HUES48 (cell line): ENCODE measurements around the gene PPP2R5C.

Experiments
- H3K27ac ChIP-seq: one replicate; pipeline ENCODE4 v1.7.0; 2013; ENCODE audit warnings: low read depth, low read length, inconsistent platforms
- H3K27me3 ChIP-seq: 2 replicates; pipeline ENCODE4 v1.6.1; 2013; ENCODE audit warnings: mild to moderate bottlenecking, low read length; ENCODE audit not compliant: control insufficient read depth, insufficient read depth
- H3K36me3 ChIP-seq: 2 replicates; pipeline ENCODE4 v1.6.1; 2013; ENCODE audit warnings: low read length; ENCODE audit not compliant: control insufficient read depth, insufficient read depth
- H3K4me1 ChIP-seq: 2 replicates; pipeline ENCODE4 v1.6.1; 2013; ENCODE audit warnings: mild to moderate bottlenecking, low read length; ENCODE audit not compliant: control insufficient read depth, insufficient read depth
- H3K4me3 ChIP-seq: 2 replicates; pipeline ENCODE4 v1.5.1; 2013; ENCODE audit warnings: mild to moderate bottlenecking, low read depth, low read length
- H3K9ac ChIP-seq: 2 replicates; pipeline ENCODE4 v1.6.1; 2013; ENCODE audit warnings: mild to moderate bottlenecking, low read depth, low read length, moderate library complexity
- H3K9me3 ChIP-seq: 2 replicates; pipeline ENCODE4 v1.6.1; 2013; ENCODE audit warnings: low read length; ENCODE audit not compliant: control insufficient read depth, insufficient read depth

Gene PPP2R5C

GRCh38 chr14:101809671-101810514 lies 48.4 kb downstream of the PPP2R5C start:
- Histone ChIP-seq H3K27ac (peak overlapping the region; percentile 100), H3K36me3 (0 out of 2 replicates have a peak, but pooled peaks cover 4% of the 10 kb centered on the region), H3K4me1 (peaks cover 17% of the 10 kb centered on the region; the same call in 1 of the 2 replicates), H3K9ac (peak overlapping the region; percentile 93), H3K4me3 (peak overlapping the region; percentile 96), H3K27me3 (no peaks in the 10 kb centered on the region), H3K9me3 (no peaks in the 10 kb centered on the region)

DNA sequence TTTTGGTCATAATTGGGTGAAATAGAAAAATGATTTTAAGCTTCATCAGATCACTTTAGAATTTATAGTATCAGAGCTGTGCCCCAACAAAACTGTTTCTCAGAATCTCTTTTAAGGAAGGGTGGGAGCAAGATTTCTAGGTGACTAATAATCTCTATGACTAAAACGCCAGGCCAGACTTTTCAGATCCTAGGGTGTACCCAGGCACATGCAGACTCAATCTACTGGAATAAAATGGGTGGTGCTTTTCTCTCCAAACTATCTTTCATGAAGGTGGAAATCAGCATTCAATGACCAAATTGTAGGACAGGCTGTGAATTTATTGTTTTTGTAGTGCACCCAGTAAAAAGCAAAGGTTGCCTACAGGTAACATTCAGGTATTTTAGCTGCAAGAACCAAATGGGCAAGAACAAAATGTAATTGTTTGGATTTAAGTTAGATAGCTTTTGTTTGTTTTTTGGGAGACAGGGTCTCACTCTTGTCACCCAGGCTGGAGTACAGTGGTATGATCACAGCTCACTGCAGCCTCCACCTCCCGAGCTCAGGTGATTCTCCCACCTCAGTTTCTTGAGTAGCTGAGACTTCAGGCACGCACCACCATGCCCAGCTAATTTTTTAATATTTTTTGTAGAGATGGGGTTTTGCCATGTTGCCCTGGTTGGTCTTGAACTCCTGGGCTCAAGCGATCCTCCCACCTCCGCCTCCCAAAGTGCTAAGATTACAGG lies 49.5 kb downstream of the PPP2R5C start:
- Histone ChIP-seq H3K4me3 (peak overlapping the region; percentile 96), H3K9me3 (no peaks in the 10 kb centered on the region), H3K36me3 (0 out of 2 replicates have a peak, but pooled peaks cover 4% of the 10 kb centered on the region), H3K4me1 (peaks cover 17% of the 10 kb centered on the region; the same call in 1 of the 2 replicates), H3K9ac (peak overlapping the region; percentile 93; the same call in 1 of the 2 replicates), H3K27me3 (no peaks in the 10 kb centered on the region), H3K27ac (no peak overlapping the region)

- Histone ChIP-seq H3K27ac (no peak overlapping the region), H3K9ac (no peak overlapping the region)
These were observed 50.6 kb downstream of the PPP2R5C start for GRCh38 chr14:101812071-101812470.

DNA sequence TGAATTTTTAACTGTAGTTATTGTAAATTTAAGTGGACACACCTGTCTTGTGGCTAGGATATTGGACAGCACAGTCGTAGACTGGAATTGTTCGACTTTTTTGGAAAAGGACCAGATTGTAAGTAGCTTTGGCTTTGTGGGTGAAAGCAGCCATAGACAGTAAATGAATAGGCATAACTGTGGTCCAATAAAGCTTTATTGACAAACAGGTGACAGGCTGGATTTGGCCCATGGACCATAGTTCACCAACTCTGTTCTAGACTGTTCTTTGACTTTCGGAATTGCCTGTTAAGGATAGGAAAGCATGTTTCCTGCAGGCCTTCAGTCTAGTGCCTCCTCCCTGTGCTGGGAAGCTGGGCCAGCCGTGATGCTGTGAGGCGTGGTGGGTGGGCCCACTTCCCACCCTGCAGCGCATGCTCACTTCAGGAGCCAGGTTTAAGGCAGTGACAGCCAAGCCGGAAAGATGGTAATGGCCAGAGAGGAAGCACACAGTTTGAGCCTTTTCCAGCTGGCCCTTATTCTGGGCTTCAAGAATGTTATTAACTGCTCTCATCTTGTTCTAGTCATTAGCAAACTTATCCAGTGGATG lies 51.8 kb downstream of the PPP2R5C start:
- Histone ChIP-seq H3K4me3 (no peak overlapping the region), H3K9ac (no peak overlapping the region), H3K4me1 (peaks cover 11% of the 10 kb centered on the region; the same call in 1 of the 2 replicates), H3K9me3 (no peaks in the 10 kb centered on the region), H3K36me3 (0 out of 2 replicates have a peak, but pooled peaks cover 4% of the 10 kb centered on the region), H3K27ac (no peak overlapping the region), H3K27me3 (no peaks in the 10 kb centered on the region)

More at GRCh38 chr14:101812071-101812470, 50.6 kb downstream of the PPP2R5C start:
- Histone ChIP-seq H3K4me3 (no peak overlapping the region), H3K27me3 (no peaks in the 10 kb centered on the region), H3K4me1 (peaks cover 17% of the 10 kb centered on the region; the same call in 1 of the 2 replicates), H3K36me3 (0 out of 2 replicates have a peak, but pooled peaks cover 4% of the 10 kb centered on the region), H3K9me3 (no peaks in the 10 kb centered on the region)

GRCh38 chr14:101813833-101814232 lies 52.3 kb downstream of the PPP2R5C start:
- no peak overlapping the region for H3K9ac ChIP-seq
- no peaks in the 10 kb centered on the region for H3K9me3 ChIP-seq
- no peak overlapping the region for H3K4me3 ChIP-seq
- H3K27ac ChIP-seq = no peak overlapping the region
- H3K36me3 ChIP-seq = 0 out of 2 replicates have a peak, but pooled peaks cover 4% of the 10 kb centered on the region
- H3K27me3 ChIP-seq = no peaks in the 10 kb centered on the region
- peaks cover 6% of the 10 kb centered on the region; the same call in 1 of the 2 replicates for H3K4me1 ChIP-seq

DNA sequence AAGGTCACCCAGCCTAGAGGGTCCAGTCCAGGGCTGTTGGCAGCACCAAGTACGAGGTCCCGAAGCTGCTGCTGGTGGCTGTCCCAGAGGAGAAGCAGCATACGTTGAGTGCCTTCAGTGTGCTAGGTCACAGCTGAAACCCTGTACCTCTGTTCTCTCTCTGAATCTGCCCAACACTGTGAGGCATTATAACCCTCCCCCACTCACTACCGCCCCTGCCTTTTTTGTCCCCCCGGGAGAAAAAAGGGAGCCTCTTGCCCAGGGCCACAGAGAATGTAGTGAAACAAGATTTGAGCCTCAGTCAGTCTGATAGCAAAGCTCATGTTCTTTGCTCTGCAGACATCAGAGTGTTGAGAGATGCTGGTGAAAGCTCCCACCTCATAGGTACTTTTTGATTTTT lies 53.4 kb downstream of the PPP2R5C start:
- H3K27ac ChIP-seq = no peak overlapping the region
- H3K36me3 ChIP-seq = 0 out of 2 replicates have a peak, but pooled peaks cover 4% of the 10 kb centered on the region
- H3K4me3 ChIP-seq = no peak overlapping the region

DNA sequence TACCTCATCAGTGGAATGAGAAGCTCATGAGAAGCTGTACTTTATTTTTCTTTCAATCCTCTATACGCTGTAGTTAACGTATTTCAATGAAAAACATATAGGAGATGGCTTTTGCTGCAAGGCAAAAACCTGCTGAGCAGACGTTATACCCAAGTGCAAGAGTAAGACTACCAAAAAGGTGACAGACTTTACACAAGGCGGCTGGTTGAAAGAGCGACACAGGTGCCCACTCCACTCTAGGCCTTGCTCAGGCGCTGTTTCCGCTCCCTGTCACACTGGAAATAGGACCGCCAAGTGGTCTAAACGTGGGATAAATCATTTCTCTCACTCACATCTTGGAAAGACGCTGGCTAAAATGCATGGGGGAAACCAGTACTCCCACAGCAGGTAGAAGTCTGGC lies 54.5 kb downstream of the PPP2R5C start:
- no peak overlapping the region for H3K4me3 ChIP-seq
- H3K36me3 ChIP-seq = peaks cover 8% of the 10 kb centered on the region; the same call in 1 of the 2 replicates
- H3K27me3 ChIP-seq = no peaks in the 10 kb centered on the region
- no peak overlapping the region for H3K27ac ChIP-seq
- peaks cover 3% of the 10 kb centered on the region; the same call in 1 of the 2 replicates for H3K4me1 ChIP-seq
- H3K9me3 ChIP-seq = no peaks in the 10 kb centered on the region
- no peak overlapping the region for H3K9ac ChIP-seq

More for the DNA sequence above, 53.4 kb downstream of the PPP2R5C start:
- H3K4me1 ChIP-seq = peaks cover 4% of the 10 kb centered on the region; the same call in 1 of the 2 replicates
- H3K9me3 ChIP-seq = no peaks in the 10 kb centered on the region
- no peak overlapping the region for H3K9ac ChIP-seq
- H3K27me3 ChIP-seq = no peaks in the 10 kb centered on the region

DNA sequence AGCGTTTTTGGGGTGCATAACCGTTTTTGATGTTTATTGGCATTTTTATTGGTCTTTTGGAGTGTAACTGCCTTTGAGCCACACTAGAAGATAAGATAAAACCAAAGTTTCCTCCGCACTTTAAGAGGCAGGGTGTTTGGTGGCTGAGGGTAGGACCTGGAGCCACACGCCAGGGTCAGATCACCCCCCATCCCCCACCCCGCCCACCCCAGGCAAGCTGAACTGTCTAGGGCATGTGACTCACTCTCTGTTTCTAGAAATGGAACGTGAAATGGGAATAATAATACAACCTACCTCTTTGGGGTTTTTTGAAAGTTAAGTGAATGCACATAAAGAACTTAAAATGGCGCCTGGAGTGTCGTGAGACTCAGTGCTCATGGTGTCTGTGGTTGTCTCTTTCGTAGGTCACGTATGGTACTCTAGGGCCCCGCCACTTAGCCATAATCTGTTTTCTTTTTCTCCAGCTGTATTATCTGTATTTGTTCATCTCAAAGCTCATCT lies 56.0 kb downstream of the PPP2R5C start:
- Histone ChIP-seq H3K9me3 (no peaks in the 10 kb centered on the region), H3K36me3 (peaks cover 8% of the 10 kb centered on the region; the same call in 1 of the 2 replicates), H3K4me3 (no peak overlapping the region), H3K4me1 (no peaks in the 10 kb centered on the region), H3K27me3 (no peaks in the 10 kb centered on the region), H3K9ac (no peak overlapping the region), H3K27ac (no peak overlapping the region)

DNA sequence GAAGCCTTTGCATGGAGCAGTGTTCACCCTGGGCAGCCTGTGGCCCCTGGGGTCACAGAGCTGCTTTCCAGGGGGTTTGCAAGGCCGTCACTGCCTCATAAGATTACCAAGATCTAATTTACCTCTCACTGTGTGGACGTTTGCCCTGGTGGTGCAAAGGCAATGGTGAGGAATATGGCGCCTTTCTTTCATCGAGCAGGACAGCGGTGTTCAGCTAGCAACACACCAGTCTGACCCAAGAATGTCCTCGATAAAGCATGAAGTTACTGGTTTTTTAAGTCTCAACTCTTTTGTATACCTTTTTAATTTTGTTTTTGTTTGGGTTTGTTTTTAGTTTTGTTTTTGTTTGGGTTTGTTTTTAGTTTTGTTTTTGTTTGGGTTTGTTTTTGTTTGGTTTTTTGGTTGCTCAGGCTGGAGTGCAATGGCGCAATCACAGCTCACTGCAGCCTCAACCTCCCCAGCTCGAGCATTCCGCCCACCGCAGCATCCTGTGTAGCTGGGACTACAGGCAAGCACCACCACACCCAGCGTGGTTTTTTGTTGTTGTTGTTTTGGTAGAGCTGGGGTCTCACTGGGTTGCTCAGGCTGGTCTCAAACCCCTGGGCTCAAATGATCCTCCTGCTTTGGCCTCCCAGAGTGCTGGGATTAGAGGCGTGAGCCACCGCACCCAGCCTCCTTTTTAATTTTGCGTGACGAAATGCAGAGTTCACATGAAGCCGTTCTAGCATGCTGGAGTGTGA lies 57.9 kb downstream of the PPP2R5C start:
- Histone ChIP-seq H3K4me3 (no peak overlapping the region), H3K9me3 (no peaks in the 10 kb centered on the region), H3K4me1 (no peaks in the 10 kb centered on the region), H3K27me3 (no peaks in the 10 kb centered on the region), H3K27ac (no peak overlapping the region), H3K36me3 (peaks cover 8% of the 10 kb centered on the region; the same call in 1 of the 2 replicates), H3K9ac (no peak overlapping the region)

GRCh38 chr14:101820283-101820798 lies 58.8 kb downstream of the PPP2R5C start:
- no peaks in the 10 kb centered on the region for H3K27me3 ChIP-seq
- H3K9me3 ChIP-seq = no peaks in the 10 kb centered on the region
- no peak overlapping the region for H3K27ac ChIP-seq
- H3K4me3 ChIP-seq = no peak overlapping the region
- H3K9ac ChIP-seq = no peak overlapping the region
- no peaks in the 10 kb centered on the region for H3K4me1 ChIP-seq
- peaks cover 4% of the 10 kb centered on the region; the same call in 1 of the 2 replicates for H3K36me3 ChIP-seq
